ENCODE results near the gene EBF3. TPM values are rescaled to one million over a fixed set of nuclear protein-coding genes. Genes with fewer than 3 reads are reported as not detected.

The EBF3 gene
- total and polyA plus RNA-seq, 9 of the 15 experiments (the other 6 are each of a cell fraction or from before 2014, with no cell fraction given): not detected

DNA sequence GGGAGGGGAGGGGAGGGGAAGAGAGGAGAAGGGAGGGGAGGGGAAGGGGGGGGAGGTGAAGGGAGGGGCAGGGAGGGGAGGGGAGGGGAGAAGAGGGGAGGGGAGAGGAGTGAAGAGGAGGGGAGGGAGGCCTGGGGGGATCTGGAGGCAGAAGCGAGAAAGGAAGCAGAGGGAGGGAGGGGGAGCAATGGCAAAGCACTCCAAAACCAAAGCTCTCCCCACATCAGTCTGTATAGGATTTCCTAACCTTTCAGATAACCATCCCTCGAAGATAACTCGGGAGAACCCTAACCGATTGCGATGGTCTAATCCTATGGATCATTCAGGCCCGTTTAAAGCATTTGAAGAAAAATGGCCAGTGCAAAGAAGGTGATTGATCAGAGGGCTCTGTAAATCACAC lies 19.0 kb downstream of the EBF3 start:
- H3K4me2 ChIP-seq (ENCODE audit: insufficient read depth, low read length): no peak overlapping the region
- no peak overlapping the region for H3K27ac ChIP-seq (ENCODE audit: extremely low read depth, low read depth, low read length)
- WGBS (ENCODE audit: insufficient coverage, low coverage, missing lambda C conversion rate): 0% methylated on average over 2 of the region's 6 CpGs
- ATAC-seq: no peak
- no peaks in the 10 kb centered on the region for H3K4me1 ChIP-seq (replicated peaks in 1 of 2; ENCODE audit: control insufficient read depth in 2 of 2, insufficient read depth in 2 of 2, low read length in 2 of 2)
- intact Hi-C loops (cut with micrococcal nuclease): no loop called here
- no peak overlapping the region for H3K4me3 ChIP-seq
- in situ Hi-C loops (cut with MboI): no loop called here
- peaks cover 0 to 12% of the 10 kb centered on the region in 2 experiments; a peak in 3 of 5 replicates for H3K27me3 ChIP-seq (ENCODE audit: control insufficient read depth in 2 of 2, insufficient read depth in 2 of 2, low read length in 2 of 2)
- no peak overlapping the region for H2AFZ ChIP-seq (ENCODE audit: low read depth, low read length)
- H3K9ac ChIP-seq (ENCODE audit: insufficient read depth in 1 of 2, low read depth in 2 of 2, low read length in 2 of 2): no peak overlapping the region
- DNase-seq (ENCODE audit: extremely low read depth in 1 of 4, low spot score in 3 of 4): no peak
- no peaks in the 10 kb centered on the region for H3K79me2 ChIP-seq (ENCODE audit: control insufficient read depth, insufficient read depth, low read length)
- ChIA-PET POLR2A (no interaction called here), CTCF (ENCODE audit: low intra/inter-chr PET ratio) (no interaction called here)
- no peaks in the 10 kb centered on the region for H3K9me3 ChIP-seq (replicated peaks; ENCODE audit: control insufficient read depth, insufficient read depth, low read depth, low read length)
- no peaks in the 10 kb centered on the region for H4K20me1 ChIP-seq (replicated peaks; ENCODE audit: control insufficient read depth, insufficient read depth, low read length)
- FAIRE-seq: no peak
- H3K9me1 ChIP-seq (ENCODE audit: control insufficient read depth, insufficient read depth, low read length): no peaks in the 10 kb centered on the region
- H3K36me3 ChIP-seq (ENCODE audit: control insufficient read depth, insufficient read depth, low read length): no peaks in the 10 kb centered on the region
- TF ChIP-seq SOX6 (IDR thresholded peaks at IDR 0.05) (no peak), ZEB2 (IDR thresholded peaks at IDR 0.05) (no peak), ZNF696 (CRISPR knock-in tag; conservative IDR thresholded peaks at IDR 0.05) (no peak), ZNF75A (CRISPR knock-in tag; IDR thresholded peaks at IDR 0.05) (no peak), NR1H2 (CRISPR knock-in tag; IDR thresholded peaks at IDR 0.05) (no peak), NFRKB (IDR thresholded peaks at IDR 0.05; ENCODE audit: low read depth) (no peak), GTF2E2 (tag; IDR thresholded peaks at IDR 0.05) (no peak), ZNF445 (CRISPR knock-in tag; IDR thresholded peaks at IDR 0.05; ENCODE audit: low read depth) (no peak), ZNF586 (CRISPR knock-in tag; conservative IDR thresholded peaks at IDR 0.05) (no peak), RBM34 (IDR thresholded peaks at IDR 0.05; ENCODE audit: borderline replicate concordance, insufficient read depth, low read length) (no peak), ELF2 (CRISPR knock-in tag; IDR thresholded peaks at IDR 0.05) (no peak)
- TF ChIP-seq, protein P1, sequence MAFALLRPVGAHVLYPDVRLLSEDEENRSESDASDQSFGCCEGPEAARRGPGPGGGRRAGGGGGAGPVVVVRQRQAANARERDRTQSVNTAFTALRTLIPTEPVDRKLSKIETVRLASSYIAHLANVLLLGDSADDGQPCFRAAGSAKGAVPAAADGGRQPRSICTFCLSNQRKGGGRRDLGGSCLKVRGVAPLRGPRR (CRISPR knock-in tag; IDR thresholded peaks at IDR 0.05): no peak
- TF ChIP-seq, protein P2, sequence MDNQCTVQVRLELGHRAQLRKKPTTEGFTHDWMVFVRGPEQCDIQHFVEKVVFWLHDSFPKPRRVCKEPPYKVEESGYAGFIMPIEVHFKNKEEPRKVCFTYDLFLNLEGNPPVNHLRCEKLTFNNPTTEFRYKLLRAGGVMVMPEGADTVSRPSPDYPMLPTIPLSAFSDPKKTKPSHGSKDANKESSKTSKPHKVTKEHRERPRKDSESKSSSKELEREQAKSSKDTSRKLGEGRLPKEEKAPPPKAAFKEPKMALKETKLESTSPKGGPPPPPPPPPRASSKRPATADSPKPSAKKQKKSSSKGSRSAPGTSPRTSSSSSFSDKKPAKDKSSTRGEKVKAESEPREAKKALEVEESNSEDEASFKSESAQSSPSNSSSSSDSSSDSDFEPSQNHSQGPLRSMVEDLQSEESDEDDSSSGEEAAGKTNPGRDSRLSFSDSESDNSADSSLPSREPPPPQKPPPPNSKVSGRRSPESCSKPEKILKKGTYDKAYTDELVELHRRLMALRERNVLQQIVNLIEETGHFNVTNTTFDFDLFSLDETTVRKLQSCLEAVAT (IDR thresholded peaks at IDR 0.05): no peak
- TF ChIP-seq, protein P3, sequence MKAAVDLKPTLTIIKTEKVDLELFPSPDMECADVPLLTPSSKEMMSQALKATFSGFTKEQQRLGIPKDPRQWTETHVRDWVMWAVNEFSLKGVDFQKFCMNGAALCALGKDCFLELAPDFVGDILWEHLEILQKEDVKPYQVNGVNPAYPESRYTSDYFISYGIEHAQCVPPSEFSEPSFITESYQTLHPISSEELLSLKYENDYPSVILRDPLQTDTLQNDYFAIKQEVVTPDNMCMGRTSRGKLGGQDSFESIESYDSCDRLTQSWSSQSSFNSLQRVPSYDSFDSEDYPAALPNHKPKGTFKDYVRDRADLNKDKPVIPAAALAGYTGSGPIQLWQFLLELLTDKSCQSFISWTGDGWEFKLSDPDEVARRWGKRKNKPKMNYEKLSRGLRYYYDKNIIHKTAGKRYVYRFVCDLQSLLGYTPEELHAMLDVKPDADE (conservative IDR thresholded peaks at IDR 0.05; ENCODE audit: control insufficient read depth, low read depth, low read length): no peak
- BruUV-seq (replicated peaks): no TSS peak
